Hepatocyte (in vitro differentiated cells): ENCODE results near the gene CARMIL1.

Source experiments
- EZH2phosphoT487 ChIP-seq: fragments of 200-600 bp; sonication (generic); IDR thresholded peaks from one replicate; pipeline ENCODE4 v1.6.1; 2018; ENCODE audit warnings: antibody characterized with exemption, mild to moderate bottlenecking, low read depth, moderate library complexity; ENCODE audit not compliant: unreplicated experiment, severe bottlenecking
- TF ChIP-seq, protein P1 (sequence below): fragments of 200-600 bp; sonication (generic); IDR thresholded peaks from 2 replicates; pipeline ENCODE4 v1.5.1; 2016; ENCODE audit warnings: antibody characterized with exemption, mild to moderate bottlenecking; ENCODE audit not compliant: poor library complexity

DNA sequence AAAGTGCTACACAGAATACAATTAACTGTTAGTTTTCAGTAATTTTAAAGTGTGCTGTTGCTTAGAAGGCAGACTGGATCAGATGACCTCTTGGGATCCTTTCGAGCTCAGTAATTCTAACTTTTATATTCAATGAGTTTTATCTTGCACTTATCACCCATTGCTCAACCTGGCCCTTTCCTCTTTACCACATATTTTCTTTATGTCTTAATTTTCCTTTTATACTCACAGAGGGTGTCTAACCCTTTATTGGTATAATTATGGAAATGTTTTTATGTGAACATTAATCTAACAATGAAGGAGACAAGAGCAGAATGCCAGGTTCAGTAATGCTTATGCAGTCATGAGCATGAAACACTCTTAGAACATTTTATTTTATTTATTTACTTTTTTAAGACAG, 39.7 kb upstream of the CARMIL1 start:
- no peak for TF ChIP-seq EZH2phosphoT487
- TF ChIP-seq, protein P1, sequence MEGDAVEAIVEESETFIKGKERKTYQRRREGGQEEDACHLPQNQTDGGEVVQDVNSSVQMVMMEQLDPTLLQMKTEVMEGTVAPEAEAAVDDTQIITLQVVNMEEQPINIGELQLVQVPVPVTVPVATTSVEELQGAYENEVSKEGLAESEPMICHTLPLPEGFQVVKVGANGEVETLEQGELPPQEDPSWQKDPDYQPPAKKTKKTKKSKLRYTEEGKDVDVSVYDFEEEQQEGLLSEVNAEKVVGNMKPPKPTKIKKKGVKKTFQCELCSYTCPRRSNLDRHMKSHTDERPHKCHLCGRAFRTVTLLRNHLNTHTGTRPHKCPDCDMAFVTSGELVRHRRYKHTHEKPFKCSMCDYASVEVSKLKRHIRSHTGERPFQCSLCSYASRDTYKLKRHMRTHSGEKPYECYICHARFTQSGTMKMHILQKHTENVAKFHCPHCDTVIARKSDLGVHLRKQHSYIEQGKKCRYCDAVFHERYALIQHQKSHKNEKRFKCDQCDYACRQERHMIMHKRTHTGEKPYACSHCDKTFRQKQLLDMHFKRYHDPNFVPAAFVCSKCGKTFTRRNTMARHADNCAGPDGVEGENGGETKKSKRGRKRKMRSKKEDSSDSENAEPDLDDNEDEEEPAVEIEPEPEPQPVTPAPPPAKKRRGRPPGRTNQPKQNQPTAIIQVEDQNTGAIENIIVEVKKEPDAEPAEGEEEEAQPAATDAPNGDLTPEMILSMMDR: no peak
